Large intestine (tissue), 3 donors: ENCODE data around the gene ALKBH7. TPM values are rescaled to one million over a fixed set of nuclear protein-coding genes. Genes with fewer than 3 reads are reported as not detected.

Source experiments
- DNase-seq, 2 donors: peaks; one replicate each; pipeline versions ENCODE4 v3.0.0 to v3.0.0-alpha.2; 2013
- H3K27ac ChIP-seq: one replicate; pipeline ENCODE4 v1.5.1; 2013; ENCODE audit warnings: low read length
- H3K27me3 ChIP-seq: 2 replicates; pipeline ENCODE4 v1.6.1; 2013; ENCODE audit warnings: low read length; ENCODE audit not compliant: control insufficient read depth, insufficient read depth
- H3K36me3 ChIP-seq: 2 replicates; pipeline ENCODE4 v1.6.1; 2013; ENCODE audit warnings: low read length; ENCODE audit not compliant: control insufficient read depth, insufficient read depth
- H3K4me1 ChIP-seq: one replicate; pipeline ENCODE4 v1.6.1; 2013; ENCODE audit warnings: low read length; ENCODE audit not compliant: control insufficient read depth, insufficient read depth
- H3K4me3 ChIP-seq: one replicate; pipeline ENCODE4 v1.5.1; 2013; ENCODE audit warnings: low read length
- H3K9me3 ChIP-seq: one replicate; pipeline ENCODE4 v1.6.1; 2013; ENCODE audit warnings: mild to moderate bottlenecking, low read depth, low read length, moderate library complexity; ENCODE audit not compliant: control insufficient read depth
- WGBS: methylation state at CpG from one replicate; pipeline ENCODE4 v1.1.5; 2013; ENCODE audit warnings: low lambda C conversion rate; ENCODE audit not compliant: insufficient coverage; 5-methylcytosine and 5-hydroxymethylcytosine counted together
- polyA plus RNA-seq: library from polyadenylated mRNA; unstranded; fragments of 120-200 nt; gene quantifications from one replicate; pipeline ENCODE4 v1.2.1, GENCODE V29; 2013

ALKBH7 gene
- polyA plus RNA-seq, 1 donor, result 97.9 TPM

GRCh38 chr19:6413721-6414643, 41.4 kb downstream of the ALKBH7 start:
- no peaks in the 10 kb centered on the region for H3K27me3 ChIP-seq
- no peak overlapping the region for H3K27ac ChIP-seq
- DNase-seq, result no peak

GRCh38 chr19:6414793-6415590, 42.4 kb downstream of the ALKBH7 start:
- H3K27ac ChIP-seq, result no peak overlapping the region
- no CpG with 5 or more reads among the region's 47 CpGs for WGBS
- no peaks in the 10 kb centered on the region for H3K27me3 ChIP-seq
- H3K4me3 ChIP-seq, result no peak overlapping the region
- peaks cover 3% of the 10 kb centered on the region for H3K4me1 ChIP-seq
- H3K36me3 ChIP-seq, result peaks cover 60% of the 10 kb centered on the region
- peaks cover 5% of the 10 kb centered on the region for H3K9me3 ChIP-seq
- no peak for DNase-seq

More at GRCh38 chr19:6413721-6414643, 41.4 kb downstream of the ALKBH7 start:
- Histone ChIP-seq H3K4me3 (no peak overlapping the region), H3K9me3 (peaks cover 5% of the 10 kb centered on the region), H3K36me3 (peaks cover 50% of the 10 kb centered on the region), H3K4me1 (peaks cover 3% of the 10 kb centered on the region)
- no CpG with 5 or more reads among the region's 42 CpGs for WGBS

- Histone ChIP-seq H3K9me3 (peaks cover 5% of the 10 kb centered on the region), H3K27ac (no peak overlapping the region), H3K4me1 (peaks cover 3% of the 10 kb centered on the region), H3K27me3 (no peaks in the 10 kb centered on the region), H3K4me3 (no peak overlapping the region), H3K36me3 (peaks cover 67% of the 10 kb centered on the region)
- no peak for DNase-seq
- 98% methylated on average over 8 of the region's 32 CpGs for WGBS
Measured at GRCh38 chr19:6415591-6416190, 43.1 kb downstream of the ALKBH7 start.

- H3K36me3 ChIP-seq, result peaks cover 78% of the 10 kb centered on the region
- H3K27ac ChIP-seq, result no peak overlapping the region
- H3K9me3 ChIP-seq, result peaks cover 5% of the 10 kb centered on the region
- no peaks in the 10 kb centered on the region for H3K27me3 ChIP-seq
- H3K4me1 ChIP-seq, result peaks cover 3% of the 10 kb centered on the region
- whole genome bisulfite sequencing, result no CpG with 5 or more reads among the region's 29 CpGs
- H3K4me3 ChIP-seq, result no peak overlapping the region
- no peak for DNase-seq
Measured at GRCh38 chr19:6416658-6417405, 44.2 kb downstream of the ALKBH7 start.

GRCh38 chr19:6417713-6418561, 45.3 kb downstream of the ALKBH7 start:
- WGBS, result no CpG with 5 or more reads among the region's 33 CpGs
- peaks cover 5% of the 10 kb centered on the region for H3K9me3 ChIP-seq

GRCh38 chr19:6418562-6418932, 46.0 kb downstream of the ALKBH7 start:
- DNase-seq, result no peak
- H3K4me1 ChIP-seq, result peaks cover 8% of the 10 kb centered on the region
- H3K27ac ChIP-seq, result no peak overlapping the region
- no peak overlapping the region for H3K4me3 ChIP-seq
- peaks cover 5% of the 10 kb centered on the region for H3K9me3 ChIP-seq
- no peaks in the 10 kb centered on the region for H3K27me3 ChIP-seq
- no CpG with 5 or more reads among the region's 19 CpGs for WGBS
- peaks cover 86% of the 10 kb centered on the region for H3K36me3 ChIP-seq

More at GRCh38 chr19:6417713-6418561, 45.3 kb downstream of the ALKBH7 start:
- no peak overlapping the region for H3K27ac ChIP-seq
- no peaks in the 10 kb centered on the region for H3K27me3 ChIP-seq
- no peak overlapping the region for H3K4me3 ChIP-seq
- DNase-seq, result no peak
- peaks cover 86% of the 10 kb centered on the region for H3K36me3 ChIP-seq
- H3K4me1 ChIP-seq, result peaks cover 9% of the 10 kb centered on the region

- H3K36me3 ChIP-seq, result peaks cover 62% of the 10 kb centered on the region
- H3K4me3 ChIP-seq, result no peak overlapping the region
- no peak overlapping the region for H3K27ac ChIP-seq
- H3K9me3 ChIP-seq, result peaks cover 8% of the 10 kb centered on the region
- no peak for DNase-seq
- no CpG with 5 or more reads among the region's 20 CpGs for WGBS
- H3K27me3 ChIP-seq, result no peaks in the 10 kb centered on the region
- peaks cover 12% of the 10 kb centered on the region for H3K4me1 ChIP-seq
Measured at GRCh38 chr19:6421075-6422014, 48.8 kb downstream of the ALKBH7 start.

GRCh38 chr19:6423499-6424194, 51.1 kb downstream of the ALKBH7 start:
- Histone ChIP-seq H3K36me3 (peaks cover 39% of the 10 kb centered on the region), H3K9me3 (peaks cover 8% of the 10 kb centered on the region), H3K4me1 (peaks cover 12% of the 10 kb centered on the region), H3K27ac (peak overlapping the region; percentile 41), H3K4me3 (peak overlapping the region; percentile 83), H3K27me3 (no peaks in the 10 kb centered on the region)
- DNase-seq, result peak in 1 of 2 donors; percentile 54
- no CpG with 5 or more reads among the region's 20 CpGs for WGBS
